Adrenal gland (tissue), 5 donors: ENCODE data around the gene USP6NL.

Experiments used
- CTCF ChIP-seq, 6 experiments: fragments of 450-650 bp in 4 of 6; fragments of 200-600 bp in 2 of 6; sonication (generic) in 1 of 6; IDR thresholded peaks; 1 replicate in 5 of 6; 2 replicates in 1 of 6; pipeline versions ENCODE4 v1.5.1 to v1.8.0; 2016 to 2021; ENCODE audit warnings: antibody characterized with exemption in 6 of 6, mild to moderate bottlenecking in 2 of 6, moderate library complexity in 1 of 6
- POLR2A ChIP-seq, 2 donors: fragments of 450-650 bp; IDR thresholded peaks; one replicate each; pipeline ENCODE4 v1.6.1; 2017; ENCODE audit warnings: antibody characterized with exemption in 2 of 2, mild to moderate bottlenecking in 2 of 2, moderate library complexity in 1 of 2
- donor health status: DM: no; HTN: no; CAD: no.

GRCh38 chr10:11548065-11548767, 63.2 kb downstream of the USP6NL start:
- TF ChIP-seq CTCF (IDR thresholded peaks at IDR 0.05) (no peak), POLR2A (IDR thresholded peaks at IDR 0.05) (no peak)
